Parathyroid adenoma (tissue), 2 donors: Measurements from ENCODE around the gene POLR3H.

ENCODE experiments used
- H2AFZ ChIP-seq: fragments of 300-600 bp; sonication (generic); one replicate; pipeline ENCODE4 v1.7.0; 2017; ENCODE audit warnings: antibody characterized with exemption, mild to moderate bottlenecking
- H3K27ac ChIP-seq: fragments of 300-600 bp; sonication (generic); one replicate; pipeline ENCODE4 v1.7.0; 2017
- H3K27me3 ChIP-seq: fragments of 300-600 bp; sonication (generic); one replicate; pipeline ENCODE4 v1.7.0; 2017; ENCODE audit warnings: low read length; ENCODE audit not compliant: control insufficient read depth, insufficient read depth
- H3K36me3 ChIP-seq: fragments of 300-600 bp; sonication (generic); one replicate; pipeline ENCODE4 v1.7.0; 2017; ENCODE audit warnings: low read length; ENCODE audit not compliant: control insufficient read depth, insufficient read depth
- H3K4me1 ChIP-seq: fragments of 300-600 bp; sonication (generic); one replicate; pipeline ENCODE4 v1.7.0; 2017; ENCODE audit warnings: control low read depth
- H3K4me2 ChIP-seq: fragments of 300-600 bp; sonication (generic); one replicate; pipeline ENCODE4 v1.7.0; 2017; ENCODE audit warnings: low read length
- H3K4me3 ChIP-seq: fragments of 300-600 bp; sonication (generic); one replicate; pipeline ENCODE4 v1.7.0; 2017; ENCODE audit warnings: low read depth, low read length
- H3K79me2 ChIP-seq: fragments of 300-600 bp; sonication (generic); one replicate; pipeline ENCODE4 v1.7.0; 2017; ENCODE audit warnings: control low read depth
- H3K9ac ChIP-seq: fragments of 300-600 bp; sonication (generic); one replicate; pipeline ENCODE4 v1.7.0; 2017; ENCODE audit warnings: mild to moderate bottlenecking
- H3K9me3 ChIP-seq: fragments of 300-600 bp; sonication (generic); one replicate; pipeline ENCODE4 v1.7.0; 2017; ENCODE audit warnings: low read length; ENCODE audit not compliant: control insufficient read depth
- TF ChIP-seq, protein P1 (sequence below): fragments of 300-600 bp; sonication (generic); IDR thresholded peaks from one replicate; pipeline ENCODE4 v1.7.0; 2017; ENCODE audit warnings: antibody characterized with exemption, mild to moderate bottlenecking
- donor health status: primary hyperparathyroidism.

The POLR3H gene

DNA sequence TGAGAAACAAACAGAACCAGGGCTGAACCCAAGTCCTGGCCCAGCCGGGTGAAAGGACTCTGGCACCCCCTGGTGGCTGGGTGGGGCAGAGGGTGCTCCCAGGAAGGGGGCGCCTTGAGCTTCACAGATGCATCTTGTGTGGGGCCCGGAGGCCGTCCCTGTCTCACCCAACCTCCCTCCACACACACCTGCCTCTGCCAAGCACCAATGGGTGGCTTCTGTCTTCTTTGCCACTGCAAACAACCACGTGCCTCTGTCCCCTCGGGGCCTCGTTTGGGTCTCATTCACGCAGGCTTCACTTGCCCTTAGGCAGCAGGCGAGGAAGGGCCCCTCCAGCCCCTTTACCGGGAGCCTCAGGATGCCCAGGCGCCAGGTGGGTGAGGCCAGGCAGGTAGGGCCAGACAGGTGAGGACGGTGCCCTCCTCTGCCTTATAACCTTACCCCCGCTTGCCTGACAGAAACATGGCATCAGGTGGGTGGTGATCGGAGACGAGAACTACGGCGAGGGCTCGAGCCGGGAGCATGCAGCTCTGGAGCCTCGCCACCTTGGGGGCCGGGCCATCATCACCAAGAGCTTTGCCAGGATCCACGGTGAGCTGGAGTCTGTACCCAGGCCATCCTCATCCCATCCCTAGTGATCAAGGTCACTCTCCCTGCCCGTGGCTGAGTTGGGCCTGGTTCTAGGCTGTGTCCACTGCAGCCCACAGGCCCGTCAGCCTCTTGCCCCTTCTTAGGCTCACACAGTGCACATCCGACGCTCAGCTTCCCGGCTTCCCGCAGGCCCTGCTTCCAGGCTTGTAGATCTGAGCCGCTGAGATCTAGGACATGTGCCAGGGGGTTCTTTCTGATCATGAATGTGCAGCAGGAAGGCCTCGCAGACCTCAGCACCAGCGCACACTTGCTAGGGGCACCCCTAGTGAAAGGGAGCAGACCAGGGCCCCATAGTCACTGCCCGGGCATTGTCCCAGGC, 17.2 kb downstream of the POLR3H start:
- peaks cover 11% of the 10 kb centered on the region for H3K4me1 ChIP-seq
- H3K9ac ChIP-seq: no peak overlapping the region
- H3K4me2 ChIP-seq: no peak overlapping the region

GRCh38 chr22:41526226-41526829, 17.9 kb downstream of the POLR3H start:
- no peak overlapping the region for H3K4me3 ChIP-seq
- H3K9me3 ChIP-seq: no peaks in the 10 kb centered on the region
- TF ChIP-seq, protein P1, sequence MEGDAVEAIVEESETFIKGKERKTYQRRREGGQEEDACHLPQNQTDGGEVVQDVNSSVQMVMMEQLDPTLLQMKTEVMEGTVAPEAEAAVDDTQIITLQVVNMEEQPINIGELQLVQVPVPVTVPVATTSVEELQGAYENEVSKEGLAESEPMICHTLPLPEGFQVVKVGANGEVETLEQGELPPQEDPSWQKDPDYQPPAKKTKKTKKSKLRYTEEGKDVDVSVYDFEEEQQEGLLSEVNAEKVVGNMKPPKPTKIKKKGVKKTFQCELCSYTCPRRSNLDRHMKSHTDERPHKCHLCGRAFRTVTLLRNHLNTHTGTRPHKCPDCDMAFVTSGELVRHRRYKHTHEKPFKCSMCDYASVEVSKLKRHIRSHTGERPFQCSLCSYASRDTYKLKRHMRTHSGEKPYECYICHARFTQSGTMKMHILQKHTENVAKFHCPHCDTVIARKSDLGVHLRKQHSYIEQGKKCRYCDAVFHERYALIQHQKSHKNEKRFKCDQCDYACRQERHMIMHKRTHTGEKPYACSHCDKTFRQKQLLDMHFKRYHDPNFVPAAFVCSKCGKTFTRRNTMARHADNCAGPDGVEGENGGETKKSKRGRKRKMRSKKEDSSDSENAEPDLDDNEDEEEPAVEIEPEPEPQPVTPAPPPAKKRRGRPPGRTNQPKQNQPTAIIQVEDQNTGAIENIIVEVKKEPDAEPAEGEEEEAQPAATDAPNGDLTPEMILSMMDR: no peak
- no peak overlapping the region for H3K4me2 ChIP-seq
- peak overlapping the region; percentile 22 for H3K27ac ChIP-seq
- no peaks in the 10 kb centered on the region for H3K79me2 ChIP-seq
- H3K27me3 ChIP-seq: no peaks in the 10 kb centered on the region
- H3K4me1 ChIP-seq: peaks cover 7% of the 10 kb centered on the region
- no peaks in the 10 kb centered on the region for H3K36me3 ChIP-seq
- no peak overlapping the region for H3K9ac ChIP-seq
- no peak overlapping the region for H2AFZ ChIP-seq

More for the DNA sequence above, 17.2 kb downstream of the POLR3H start:
- TF ChIP-seq, protein P1: peak; percentile 64
- H3K79me2 ChIP-seq: no peaks in the 10 kb centered on the region
- H3K27me3 ChIP-seq: no peaks in the 10 kb centered on the region
- H2AFZ ChIP-seq: no peak overlapping the region
- no peak overlapping the region for H3K4me3 ChIP-seq
- no peaks in the 10 kb centered on the region for H3K36me3 ChIP-seq
- no peak overlapping the region for H3K27ac ChIP-seq
- no peaks in the 10 kb centered on the region for H3K9me3 ChIP-seq

DNA sequence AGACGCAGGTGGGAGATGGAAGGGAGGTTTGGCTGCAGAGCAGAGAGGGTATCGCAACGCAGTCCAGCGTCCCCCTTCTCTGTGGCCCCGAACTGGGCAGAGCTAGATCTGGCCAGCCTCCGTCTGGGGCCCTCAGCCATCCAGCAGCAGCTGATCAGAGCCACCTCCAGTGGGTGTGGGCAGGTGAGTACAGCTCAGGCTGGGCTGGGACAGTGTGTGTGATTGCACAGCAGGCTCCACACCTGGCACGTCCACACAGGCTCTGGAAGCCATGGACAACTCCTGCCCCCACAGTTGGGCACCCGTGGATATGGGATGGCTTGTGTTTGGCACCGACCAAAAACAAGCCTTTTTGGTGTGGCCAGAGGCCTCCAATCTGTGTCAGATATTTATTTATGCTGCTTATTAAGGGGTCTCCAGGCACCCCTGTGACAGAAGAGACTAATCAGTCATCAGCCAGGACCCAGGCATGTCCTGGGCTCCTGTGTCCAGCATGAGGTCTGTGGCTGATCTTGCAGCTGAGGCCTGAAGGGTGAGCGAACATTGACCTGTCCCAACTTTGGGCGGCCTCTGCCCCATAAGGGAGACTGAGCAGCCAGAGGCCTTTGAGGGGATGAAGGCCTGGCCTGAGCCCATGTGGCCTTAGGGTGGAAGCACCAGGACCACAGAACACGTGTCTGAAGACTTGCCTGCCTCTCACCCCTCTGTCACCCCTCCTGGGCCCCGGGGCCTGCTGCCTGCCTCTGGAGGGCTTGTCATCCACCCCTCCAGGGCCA, 18.6 kb downstream of the POLR3H start:
- Histone ChIP-seq H3K9me3 (no peaks in the 10 kb centered on the region), H3K4me1 (peaks cover 7% of the 10 kb centered on the region), H3K79me2 (no peaks in the 10 kb centered on the region), H3K4me2 (no peak overlapping the region), H3K9ac (no peak overlapping the region), H3K27ac (peak overlapping the region; percentile 22), H2AFZ (no peak overlapping the region), H3K4me3 (no peak overlapping the region), H3K36me3 (no peaks in the 10 kb centered on the region), H3K27me3 (no peaks in the 10 kb centered on the region)
- TF ChIP-seq, protein P1: no peak

GRCh38 chr22:41524809-41525449, 19.3 kb downstream of the POLR3H start:
- H3K9me3 ChIP-seq: no peaks in the 10 kb centered on the region
- no peak overlapping the region for H2AFZ ChIP-seq
- H3K4me2 ChIP-seq: no peak overlapping the region
- no peaks in the 10 kb centered on the region for H3K79me2 ChIP-seq
- H3K4me3 ChIP-seq: no peak overlapping the region
- TF ChIP-seq, protein P1: no peak
- no peaks in the 10 kb centered on the region for H3K36me3 ChIP-seq
- H3K27me3 ChIP-seq: no peaks in the 10 kb centered on the region
- H3K27ac ChIP-seq: no peak overlapping the region
- H3K9ac ChIP-seq: no peak overlapping the region
- H3K4me1 ChIP-seq: peaks cover 7% of the 10 kb centered on the region
